Transverse colon (tissue), 4 donors: ENCODE measurements around the gene ZFP62. TPM values are rescaled to one million over a fixed set of nuclear protein-coding genes. Genes with fewer than 3 reads are reported as not detected.
A peak's percentile ranks its signal among the peaks of the same experiment; 100 is the strongest.

ENCODE experiments used
- DNase-seq: peaks from one replicate; pipeline ENCODE4 v3.0.0-alpha.2; 2019
- H3K27ac ChIP-seq, 4 donors: fragments of 200-600 bp; sonication (generic); 2 replicates each; pipeline ENCODE4 v1.5.1; 2016 to 2018; ENCODE audit warnings: inconsistent platforms in 4 of 4
- H3K27me3 ChIP-seq: fragments of 200-600 bp; sonication (generic); 2 replicates; pipeline ENCODE4 v1.5.1; 2017; ENCODE audit warnings: inconsistent platforms
- H3K36me3 ChIP-seq, 4 donors: fragments of 200-600 bp; sonication (generic); 2 replicates each; pipeline ENCODE4 v1.5.1; 2017 to 2019; ENCODE audit warnings: inconsistent platforms in 4 of 4
- H3K4me1 ChIP-seq, 4 donors: fragments of 200-600 bp; sonication (generic); 2 replicates each; pipeline ENCODE4 v1.5.1; 2017 to 2020; ENCODE audit warnings: inconsistent platforms in 4 of 4
- H3K4me3 ChIP-seq, 4 donors: fragments of 200-600 bp; sonication (generic); 1 replicate in 1 of 4; 2 replicates in 3 of 4; pipeline versions ENCODE4 v1.5.1 to v1.6.1; 2017 to 2019; ENCODE audit warnings: inconsistent platforms in 4 of 4
- H3K9me3 ChIP-seq, 2 donors: fragments of 200-600 bp; sonication (generic); 2 replicates each; pipeline ENCODE4 v1.5.1; 2017 to 2019; ENCODE audit warnings: inconsistent platforms in 2 of 2
- CTCF ChIP-seq, 5 experiments: fragments of 200-600 bp in 3 of 5; fragments of 450-650 bp in 2 of 5; sonication (generic) in 3 of 5; IDR thresholded peaks; 1 replicate in 2 of 5; 2 replicates in 3 of 5; pipeline ENCODE4 v1.5.1; 2016 to 2017; ENCODE audit warnings: antibody characterized with exemption in 5 of 5, inconsistent platforms in 3 of 5, mild to moderate bottlenecking in 2 of 5, moderate library complexity in 1 of 5
- EP300 ChIP-seq: sonication (generic); formaldehyde crosslinking; IDR thresholded peaks from one replicate; pipeline ENCODE4 v1.6.1; 2017; ENCODE audit warnings: antibody characterized with exemption, low read depth
- POLR2A ChIP-seq: fragments of 450-650 bp; IDR thresholded peaks from one replicate; pipeline ENCODE4 v1.6.1; 2016; ENCODE audit warnings: antibody characterized with exemption, mild to moderate bottlenecking, moderate library complexity
- POLR2AphosphoS5 ChIP-seq, 3 donors: sonication (generic); formaldehyde crosslinking; IDR thresholded peaks; one replicate each; pipeline ENCODE4 v1.6.1; 2016; ENCODE audit warnings: antibody characterized with exemption in 3 of 3
- WGBS, 2 donors: methylation state at CpG; one replicate each; pipeline ENCODE4 v1.1.5; 2018; ENCODE audit warnings: low coverage in 1 of 2; 5-methylcytosine and 5-hydroxymethylcytosine counted together
- in situ Hi-C, 4 donors: fragments of 200-750 bp; cut with MboI; loops; one replicate each; pipeline versions ENCODE4 v1.15.0 to v1.15.1; 2017; ENCODE audit warnings: low sequenced_read_pairs in 3 of 4, low pct_ligation_motif_present in 1 of 4, low pct_unique_long_range_greater_than_20kb in 1 of 4
- intact Hi-C: fragments of 100-400 bp; cut with DNase I; formaldehyde crosslinking; loops from one replicate; pipeline ENCODE4 v1.15.1; 2023; ENCODE audit warnings: low total_unique reads
- total RNA-seq, 4 donors: library from RNA; depleted of rRNA; stranded (reverse); fragments of >200 nt; gene quantifications; one replicate each; pipeline ENCODE4 v1.1.0, GENCODE V29; 2016

The ZFP62 gene
- total RNA-seq, 4 donors from 2014 or later = 4.1 to 35.7 (median 26.9) TPM

- H3K27me3 ChIP-seq = no peaks in the 10 kb centered on the region
- TF ChIP-seq POLR2A = no peak
- TF ChIP-seq EP300 = no peak
- no peak for TF ChIP-seq CTCF (IDR thresholded peaks at IDR 0.05)
- TF ChIP-seq POLR2AphosphoS5 (IDR thresholded peaks at IDR 0.05) = no peak
- 75% methylated on average over 4 to 10 of the region's 10 CpGs for WGBS, 2 donors
- H3K4me3 ChIP-seq = no peak overlapping the region
- H3K27ac ChIP-seq = peak overlapping the region; percentile 2 to 32 (median 20)
- in situ Hi-C loops (no loop called here), intact Hi-C loops (no loop called here)
- H3K36me3 ChIP-seq = no peaks in the 10 kb centered on the region
- no peaks in the 10 kb centered on the region for H3K9me3 ChIP-seq
- no peak for DNase-seq
- peaks cover 3 to 53% (median 9%) of the 10 kb centered on the region in 4 donors for H3K4me1 ChIP-seq
Measured at GRCh38 chr5:180824630-180825476, 36.2 kb downstream of the ZFP62 start.

GRCh38 chr5:180823940-180824629 lies 37.0 kb downstream of the ZFP62 start:
- Histone ChIP-seq H3K36me3 (no peaks in the 10 kb centered on the region), H3K4me1 (peaks cover 0 to 46% (median 8%) of the 10 kb centered on the region in 4 donors), H3K4me3 (no peak overlapping the region), H3K9me3 (no peaks in the 10 kb centered on the region), H3K27me3 (no peaks in the 10 kb centered on the region), H3K27ac (peak overlapping the region; percentile 2 to 32 (median 12))
- in situ Hi-C loops (no loop called here), intact Hi-C loops (no loop called here)
- DNase-seq = no peak
- 63 to 65% methylated on average over 6 of the region's 6 CpGs for WGBS, 2 donors
- no peak for TF ChIP-seq POLR2AphosphoS5 (IDR thresholded peaks at IDR 0.05)
- no peak for TF ChIP-seq POLR2A
- no peak for TF ChIP-seq EP300
- TF ChIP-seq CTCF (IDR thresholded peaks at IDR 0.05) = no peak

- WGBS, 2 donors = 65 to 80% methylated on average over 4 to 7 of the region's 7 CpGs
- H3K27me3 ChIP-seq = no peaks in the 10 kb centered on the region
Measured at GRCh38 chr5:180823346-180823745, 37.7 kb downstream of the ZFP62 start.

More at GRCh38 chr5:180823346-180823745, 37.7 kb downstream of the ZFP62 start:
- H3K4me3 ChIP-seq = no peak overlapping the region
- TF ChIP-seq CTCF (IDR thresholded peaks at IDR 0.05) (no peak), POLR2A (no peak), POLR2AphosphoS5 (IDR thresholded peaks at IDR 0.05) (no peak), EP300 (no peak)
- no peaks in the 10 kb centered on the region for H3K9me3 ChIP-seq
- intact Hi-C loops = no loop called here
- in situ Hi-C loops = no loop called here
- no peak for DNase-seq
- peaks cover 0 to 46% (median 8%) of the 10 kb centered on the region in 4 donors for H3K4me1 ChIP-seq
- peak overlapping the region in 1 of 4 donors; percentile 11 for H3K27ac ChIP-seq
- no peaks in the 10 kb centered on the region for H3K36me3 ChIP-seq
